IPS DF 4.7 (cell line): ENCODE results near the gene NPAS2.
A peak's percentile ranks its signal among the peaks of the same experiment; 100 is the strongest.

ENCODE experiments used
- DNase-seq: peaks from one replicate; pipeline ENCODE4 v3.0.0-alpha.2; 2013; ENCODE audit warnings: low spot score; ENCODE audit errors: extremely low read depth

Gene NPAS2

DNA sequence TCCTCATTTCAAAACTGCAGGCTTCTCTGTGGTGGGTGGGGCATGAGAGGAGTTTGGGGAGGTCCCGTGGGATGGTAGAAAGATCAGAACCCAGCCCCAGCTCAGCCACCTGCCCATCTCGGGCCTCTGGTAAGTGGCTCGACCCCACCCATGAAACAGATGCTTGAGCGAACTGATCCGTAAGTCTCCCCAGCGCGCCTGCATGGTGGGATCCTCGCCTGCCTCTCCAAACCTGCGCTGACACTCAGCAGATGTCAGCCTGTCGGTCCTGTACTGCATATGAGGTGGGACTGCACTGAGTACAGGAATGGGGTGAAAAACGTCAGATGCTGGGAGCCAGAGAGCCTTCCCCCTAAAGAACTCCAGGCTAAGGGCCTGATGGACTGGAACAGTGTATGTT lies 166.2 kb downstream of the NPAS2 start:
- no peak for DNase-seq

DNA sequence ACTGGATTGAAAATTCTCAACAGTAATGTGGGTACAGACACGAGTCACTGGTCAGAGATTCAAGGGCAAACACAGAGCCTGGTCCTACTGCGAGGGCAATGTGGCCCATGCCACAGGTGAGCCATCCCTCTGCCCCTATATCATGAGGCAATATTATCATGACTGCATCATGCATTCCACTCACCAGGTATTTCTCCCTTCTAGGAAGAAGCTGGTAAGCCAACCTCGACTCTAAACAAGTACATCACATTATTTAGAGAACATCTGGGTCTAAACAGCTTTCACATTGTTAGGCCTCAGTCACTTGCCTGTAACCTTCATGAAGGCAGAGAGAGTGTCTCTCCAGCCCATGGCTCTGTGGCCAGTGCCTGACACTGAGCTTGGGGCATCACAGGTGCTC lies 167.6 kb downstream of the NPAS2 start:
- DNase-seq = no peak

DNA sequence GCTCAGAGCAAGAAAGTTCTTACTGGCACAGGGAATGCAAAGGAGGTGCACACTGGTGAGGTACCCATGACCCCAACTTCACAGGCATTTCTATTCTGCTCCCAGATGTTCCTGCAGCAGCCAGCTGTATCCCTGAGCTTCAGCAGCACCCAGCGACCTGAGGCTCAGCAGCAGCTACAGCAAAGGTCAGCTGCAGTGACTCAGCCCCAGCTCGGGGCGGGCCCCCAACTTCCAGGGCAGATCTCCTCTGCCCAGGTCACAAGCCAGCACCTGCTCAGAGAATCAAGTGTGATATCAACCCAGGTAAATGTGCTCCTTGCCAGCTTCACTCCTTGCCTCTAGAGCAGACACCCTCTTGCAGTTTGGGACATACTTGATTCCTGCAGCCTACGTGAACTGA lies 168.0 kb downstream of the NPAS2 start:
- no peak for DNase-seq

DNA sequence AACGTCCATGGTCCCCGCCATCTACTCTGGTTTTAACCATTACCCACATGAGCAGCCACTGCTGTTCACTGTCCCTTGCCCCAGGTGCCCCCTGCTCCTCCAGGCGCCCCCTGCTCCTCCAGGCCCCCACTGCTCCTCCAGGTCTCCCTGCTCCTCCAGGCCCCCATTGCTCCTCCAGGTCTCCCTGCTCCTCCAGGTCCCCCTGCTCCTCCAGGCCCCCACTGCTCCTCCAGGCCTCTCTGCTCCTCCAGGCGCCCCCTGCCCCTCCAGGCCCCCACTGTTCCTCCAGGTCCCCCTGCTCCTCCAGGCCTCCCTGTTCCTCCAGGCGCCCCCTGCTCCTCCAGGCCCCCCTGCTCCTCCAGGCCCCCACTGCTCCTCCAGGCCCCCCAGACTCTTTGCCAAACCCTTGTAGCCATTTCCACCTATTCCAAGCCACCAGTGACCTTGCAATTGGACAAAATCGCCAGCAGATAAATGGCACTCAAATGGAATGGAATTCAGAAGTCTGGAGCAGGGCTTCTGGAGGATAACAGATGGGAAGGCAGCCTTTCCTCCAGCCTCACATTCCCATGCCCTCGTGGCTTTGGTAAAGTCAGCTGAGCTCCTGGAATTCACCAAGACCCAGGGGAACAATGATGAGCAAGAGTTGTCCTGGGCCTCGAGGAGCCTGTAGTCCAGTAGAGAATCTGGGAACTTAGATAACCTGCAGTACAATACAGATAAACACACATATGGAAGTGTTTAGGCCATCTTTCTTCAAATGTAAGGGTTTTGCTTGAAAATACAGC lies 168.9 kb downstream of the NPAS2 start:
- no peak for DNase-seq

DNA sequence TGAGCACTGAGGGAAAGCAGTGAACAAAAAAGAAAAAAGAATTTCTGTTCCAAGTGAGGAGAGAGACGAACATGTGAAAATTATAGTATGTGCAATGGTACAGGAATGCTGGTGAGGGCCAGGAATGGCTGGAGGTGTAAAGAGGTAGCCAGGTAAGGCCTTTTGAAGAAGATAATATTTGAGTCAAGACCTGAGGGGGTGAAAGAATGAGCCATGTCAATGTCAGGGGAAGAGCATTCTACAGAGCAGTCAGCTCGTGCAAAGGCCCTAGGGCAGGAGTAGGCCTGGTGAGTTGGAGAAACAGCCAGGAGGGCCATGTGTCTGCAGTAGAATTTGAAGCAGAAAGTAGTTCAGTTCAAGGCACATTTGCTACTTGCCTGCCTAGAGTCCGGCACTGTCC lies 169.7 kb downstream of the NPAS2 start:
- no peak for DNase-seq

DNA sequence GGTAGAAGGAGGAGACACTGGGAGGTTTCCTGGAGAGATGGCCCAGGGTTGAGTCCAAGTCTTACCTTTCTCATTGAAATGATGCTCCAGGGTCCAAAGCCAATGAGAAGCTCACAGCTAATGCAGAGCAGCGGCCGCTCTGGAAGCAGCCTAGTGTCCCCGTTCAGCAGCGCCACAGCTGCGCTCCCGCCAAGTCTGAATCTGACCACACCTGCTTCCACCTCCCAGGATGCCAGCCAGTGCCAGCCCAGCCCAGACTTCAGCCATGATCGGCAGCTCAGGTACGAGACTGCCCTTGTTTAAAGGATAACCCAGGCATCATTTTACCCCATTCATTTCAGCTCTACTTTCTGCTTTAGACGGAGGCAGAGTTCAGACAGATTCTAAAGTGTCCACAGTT lies 170.2 kb downstream of the NPAS2 start:
- no peak for DNase-seq

DNA sequence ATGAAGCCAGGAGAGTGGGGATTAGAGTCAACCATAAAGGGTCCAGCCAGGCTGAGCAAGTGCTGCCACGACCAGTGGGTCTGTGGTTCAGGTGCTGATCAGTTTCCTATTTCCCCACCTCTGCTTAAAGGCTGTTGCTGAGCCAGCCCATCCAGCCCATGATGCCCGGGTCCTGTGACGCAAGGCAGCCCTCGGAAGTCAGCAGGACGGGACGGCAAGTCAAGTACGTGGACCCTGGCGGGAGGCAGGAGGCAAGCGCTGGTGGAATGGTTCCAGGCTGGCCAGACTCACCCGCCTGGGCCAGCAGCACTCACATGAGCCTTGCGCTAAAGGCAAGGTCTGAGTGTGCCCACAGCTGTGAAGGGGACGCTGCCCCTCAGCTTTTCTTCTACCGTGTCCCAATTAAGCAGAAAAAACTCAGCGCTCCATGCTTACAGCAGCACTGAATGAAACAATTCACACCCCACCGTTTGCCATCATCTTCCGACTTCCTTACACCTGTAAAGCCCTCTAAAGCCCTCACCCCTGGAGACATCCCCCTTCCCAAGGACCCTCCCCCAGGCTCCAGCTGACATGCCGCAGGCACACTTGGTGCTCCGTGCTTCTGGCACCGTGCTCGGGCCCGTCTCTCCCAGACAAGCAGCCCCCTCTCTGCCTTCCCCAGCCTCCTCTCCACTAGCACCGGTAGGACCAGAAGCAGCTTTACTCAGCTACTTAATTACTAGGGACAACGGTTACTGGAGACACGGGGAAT lies 170.9 kb downstream of the NPAS2 start:
- DNase-seq = no peak

DNA sequence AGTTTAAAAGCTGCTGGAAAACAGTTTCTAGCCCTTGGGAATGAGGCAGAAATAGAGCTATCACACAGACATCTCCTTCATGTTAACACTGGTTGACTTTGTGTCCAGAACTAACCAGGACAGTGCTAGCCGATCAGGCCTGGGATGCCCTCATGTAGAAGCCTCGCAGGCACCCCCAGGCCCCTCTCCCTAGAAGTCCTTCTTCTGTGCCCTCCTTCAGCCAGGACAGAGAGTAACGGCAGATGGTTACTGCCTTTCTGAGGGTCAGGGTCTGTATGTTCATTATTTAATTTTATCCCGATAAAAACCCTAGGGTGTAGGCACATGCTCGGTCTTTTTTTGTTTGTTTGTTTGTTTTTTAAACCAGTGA lies 171.4 kb downstream of the NPAS2 start:
- DNase-seq = no peak

DNA sequence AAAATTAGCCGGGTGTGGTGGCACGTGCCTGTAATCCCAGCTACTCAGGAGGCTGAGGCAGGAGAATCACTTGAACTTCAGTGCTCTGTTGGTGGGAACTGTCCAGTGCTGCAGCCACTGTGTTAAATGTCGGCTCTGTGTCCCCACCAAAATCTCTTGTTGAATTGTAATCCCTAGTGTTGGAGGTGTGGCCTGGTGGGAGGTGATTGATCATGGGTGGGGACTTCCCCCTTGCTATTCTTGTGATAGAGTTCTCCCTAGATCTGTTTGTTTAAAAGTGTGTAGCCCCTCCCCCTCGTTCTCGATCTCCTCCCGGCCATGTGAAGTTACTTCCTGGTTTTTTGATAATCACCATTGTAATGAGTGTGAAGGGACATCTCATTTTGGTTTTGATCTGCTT lies 172.3 kb downstream of the NPAS2 start:
- no peak for DNase-seq

DNA sequence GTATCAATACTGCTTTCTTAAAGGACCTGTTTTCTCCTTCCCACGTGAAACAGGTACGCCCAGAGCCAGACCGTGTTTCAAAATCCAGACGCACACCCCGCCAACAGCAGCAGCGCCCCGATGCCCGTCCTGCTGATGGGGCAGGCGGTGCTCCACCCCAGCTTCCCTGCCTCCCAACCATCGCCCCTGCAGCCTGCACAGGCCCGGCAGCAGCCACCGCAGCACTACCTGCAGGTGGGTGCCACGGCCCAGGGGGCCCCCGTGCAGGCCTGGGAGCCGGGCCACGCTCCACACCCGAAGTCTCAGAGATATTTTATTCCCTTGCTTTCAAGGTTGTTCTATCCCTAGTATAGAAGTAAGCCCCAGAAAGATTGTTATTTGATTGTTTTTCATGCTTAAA lies 173.4 kb downstream of the NPAS2 start:
- DNase-seq = no peak

DNA sequence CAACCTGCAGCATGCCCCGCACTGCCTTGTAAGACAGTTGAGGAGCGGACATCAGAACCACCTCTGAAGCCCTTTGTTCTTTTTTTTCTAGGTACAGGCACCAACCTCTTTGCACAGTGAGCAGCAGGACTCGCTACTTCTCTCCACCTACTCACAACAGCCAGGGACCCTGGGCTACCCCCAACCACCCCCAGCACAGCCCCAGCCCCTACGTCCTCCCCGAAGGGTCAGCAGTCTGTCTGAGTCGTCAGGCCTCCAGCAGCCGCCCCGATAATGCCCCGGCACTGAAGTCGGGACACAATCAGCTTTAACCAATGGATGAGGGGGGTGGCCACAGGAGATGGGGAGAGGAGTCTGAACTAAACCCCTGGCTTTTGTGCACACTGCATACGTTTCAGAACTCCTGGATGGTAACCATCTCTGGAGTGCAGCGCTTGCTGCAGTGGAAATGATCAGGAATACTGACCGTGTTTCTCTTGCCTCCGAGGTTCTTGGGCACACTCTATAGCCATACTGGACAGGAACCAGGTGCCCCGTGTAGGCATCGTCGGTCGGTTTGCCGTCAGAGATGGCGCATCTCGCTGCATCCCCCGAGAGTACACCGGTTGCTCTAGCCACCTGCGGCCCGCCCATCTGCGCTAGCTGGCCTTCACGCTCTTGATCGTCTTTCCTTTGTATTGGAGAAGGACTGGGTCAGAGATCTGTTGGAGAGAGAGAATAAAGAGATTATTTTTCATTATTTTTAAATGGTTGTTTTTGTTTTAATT lies 175.6 kb downstream of the NPAS2 start:
- DNase-seq = no peak

DNA sequence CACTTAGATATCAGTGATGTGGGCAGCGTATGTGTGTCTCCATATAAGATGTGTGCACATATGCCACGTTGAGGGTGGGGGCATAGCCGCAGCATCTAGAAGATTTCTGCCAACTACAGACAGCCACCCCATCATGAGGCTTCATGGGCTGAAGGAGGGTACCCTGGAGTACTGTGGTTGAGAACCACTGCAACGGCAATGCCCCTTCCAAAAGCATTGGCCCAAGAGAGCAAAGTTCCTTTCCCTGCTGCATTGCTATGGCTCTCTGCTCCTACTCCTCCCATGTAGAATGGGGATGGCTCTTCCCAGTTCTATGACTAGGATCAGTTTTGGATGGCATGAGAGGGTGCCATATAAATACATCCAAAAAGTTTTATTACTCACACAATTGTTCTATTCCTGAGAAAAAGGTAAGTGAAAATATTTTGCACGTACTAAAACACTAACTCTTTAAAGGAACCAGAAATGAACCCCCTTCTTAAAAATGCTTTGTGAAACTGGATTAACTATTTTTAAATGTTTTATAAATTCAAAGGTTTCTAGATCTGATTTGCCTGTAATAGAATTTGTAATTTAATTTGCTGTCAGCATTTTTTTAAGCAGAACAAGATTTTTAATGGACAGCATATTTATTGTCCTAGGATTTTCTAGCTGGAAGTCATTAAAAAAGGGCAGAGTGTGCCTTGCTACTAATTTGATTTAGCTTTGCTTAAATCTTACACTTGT lies 177.7 kb downstream of the NPAS2 start:
- no peak for DNase-seq

DNA sequence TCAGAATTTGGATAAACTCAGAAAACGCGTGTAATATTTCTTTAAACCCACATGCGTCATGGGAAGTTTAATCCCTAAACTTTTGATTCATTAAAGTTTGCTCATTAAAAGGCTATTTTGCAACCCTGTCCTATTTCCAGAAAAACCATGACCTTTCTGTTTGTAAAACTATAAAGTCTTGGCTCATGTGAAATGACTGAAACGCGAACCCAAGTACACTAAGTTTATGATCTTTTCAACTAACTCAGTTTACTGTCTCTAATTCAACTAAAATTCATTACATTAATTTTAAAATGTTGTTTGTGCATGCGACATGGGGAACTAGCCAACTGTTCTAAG lies 178.3 kb downstream of the NPAS2 start:
- no peak for DNase-seq

DNA sequence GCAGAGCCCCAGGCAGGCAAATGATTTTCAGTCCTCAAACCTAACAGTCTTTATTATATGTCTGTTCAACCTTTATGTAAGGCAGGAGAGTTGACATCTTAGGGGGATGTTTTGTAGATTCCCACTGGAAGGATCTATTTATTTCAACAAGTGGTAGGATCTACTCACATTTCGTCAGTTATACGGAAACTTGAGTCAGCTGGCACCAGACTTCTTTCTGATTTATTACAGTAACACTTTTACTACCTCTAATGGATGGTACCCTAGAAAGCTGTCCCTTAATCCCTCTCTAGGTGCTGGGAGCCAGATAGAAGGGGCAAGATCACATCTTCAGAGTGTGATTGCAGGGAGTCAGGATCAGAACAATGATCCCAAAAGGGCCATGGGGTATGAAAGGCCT lies 180.1 kb downstream of the NPAS2 start:
- DNase-seq = no peak

DNA sequence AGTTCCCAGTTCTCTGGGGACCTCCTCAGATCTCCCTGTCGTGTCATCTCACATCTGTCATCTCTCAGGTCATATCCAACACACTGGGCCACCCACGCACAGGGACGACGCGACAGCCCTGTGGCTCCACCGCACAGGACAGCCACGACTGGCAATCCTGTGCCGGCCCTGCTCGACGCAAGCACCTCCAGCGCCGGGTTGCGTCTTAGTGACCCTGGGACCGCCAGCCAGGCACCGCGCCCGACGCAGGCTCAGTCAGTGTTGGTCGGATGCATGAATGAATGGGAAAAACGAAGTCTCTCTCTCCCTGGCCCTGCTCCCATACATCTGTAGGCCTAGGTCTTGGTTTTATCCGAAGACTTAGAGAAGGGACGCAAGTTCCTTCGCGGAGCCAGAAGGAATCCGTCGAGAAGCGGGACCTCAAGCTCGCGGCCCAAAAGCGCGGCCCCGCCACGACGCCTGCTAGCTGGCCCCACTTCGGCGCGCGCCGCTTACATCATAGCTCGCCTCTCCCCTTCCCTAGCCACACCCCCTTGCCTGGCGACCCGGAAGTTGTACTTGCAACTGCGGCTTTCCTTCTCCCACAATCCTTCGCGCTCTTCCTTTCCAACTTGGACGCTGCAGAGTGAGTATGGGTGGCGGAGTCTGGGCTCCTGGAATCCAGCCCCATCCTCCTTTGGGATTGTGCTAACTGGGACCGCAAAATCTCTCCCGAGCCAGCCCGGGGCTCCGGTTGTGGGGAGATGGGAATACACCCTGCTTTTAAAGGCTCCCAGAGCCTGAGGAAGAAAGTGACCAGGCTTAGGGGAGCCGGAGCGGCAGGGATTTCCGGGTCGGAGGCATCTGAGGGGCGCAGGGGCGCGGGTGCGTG lies 182.0 kb downstream of the NPAS2 start, which contains the start of gene RPL31:
Gene RPL31 (plus strand): TSS at position 599 of the 871 bp plus-strand sequence. CDS start 413 bp downstream, outside the sequence.
- DNase-seq = peak; percentile 90

DNA sequence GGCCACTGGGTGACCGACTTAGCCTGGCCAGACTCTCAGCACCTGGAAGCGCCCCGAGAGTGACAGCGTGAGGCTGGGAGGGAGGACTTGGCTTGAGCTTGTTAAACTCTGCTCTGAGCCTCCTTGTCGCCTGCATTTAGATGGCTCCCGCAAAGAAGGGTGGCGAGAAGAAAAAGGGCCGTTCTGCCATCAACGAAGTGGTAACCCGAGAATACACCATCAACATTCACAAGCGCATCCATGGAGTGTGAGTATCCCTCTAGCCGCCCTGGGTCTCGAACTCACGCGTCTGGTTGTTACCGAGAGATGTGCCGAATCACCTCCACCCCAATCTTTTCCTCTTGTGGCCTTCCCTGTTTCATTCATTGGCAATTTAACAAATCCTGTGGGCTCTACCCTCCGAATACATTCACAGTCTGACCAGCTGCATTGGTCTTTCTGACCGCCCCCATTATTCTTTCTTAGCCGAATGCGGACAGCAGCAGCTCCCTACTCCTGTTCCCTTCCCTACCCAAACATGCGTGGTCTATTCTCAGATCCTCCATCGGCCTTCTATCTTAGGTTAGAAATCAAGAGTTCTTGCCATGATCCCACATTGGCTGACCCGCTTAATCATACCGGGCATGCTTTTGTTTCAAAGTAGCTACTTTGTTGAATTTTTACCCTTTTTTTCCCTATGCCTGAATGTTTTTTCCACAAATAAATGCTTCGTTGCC lies 182.8 kb downstream of the NPAS2 start:
- no peak for DNase-seq

DNA sequence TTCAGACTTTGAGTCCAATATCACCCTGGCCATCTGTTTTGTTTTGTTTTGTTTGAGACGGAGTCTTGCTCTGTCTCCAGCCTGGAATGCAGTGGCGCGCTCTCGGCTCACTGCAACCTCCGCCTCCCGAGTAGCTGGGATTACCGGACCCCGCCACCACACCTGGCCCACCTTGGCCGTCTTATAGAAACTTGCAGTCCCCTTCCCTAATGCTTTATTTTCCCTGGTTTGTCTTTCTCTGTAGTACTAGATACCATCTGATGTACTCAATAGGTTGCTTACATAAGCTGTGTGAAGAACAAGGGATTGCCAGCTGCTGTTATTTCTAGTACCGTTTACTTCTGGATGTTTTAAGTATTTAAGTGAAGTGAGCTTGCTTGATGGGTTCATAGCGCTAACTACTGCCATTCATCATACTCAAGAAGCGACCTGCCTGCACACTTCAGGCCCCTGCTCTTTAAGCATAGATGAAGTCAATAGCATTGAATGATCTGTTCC lies 183.4 kb downstream of the NPAS2 start:
- no peak for DNase-seq

DNA sequence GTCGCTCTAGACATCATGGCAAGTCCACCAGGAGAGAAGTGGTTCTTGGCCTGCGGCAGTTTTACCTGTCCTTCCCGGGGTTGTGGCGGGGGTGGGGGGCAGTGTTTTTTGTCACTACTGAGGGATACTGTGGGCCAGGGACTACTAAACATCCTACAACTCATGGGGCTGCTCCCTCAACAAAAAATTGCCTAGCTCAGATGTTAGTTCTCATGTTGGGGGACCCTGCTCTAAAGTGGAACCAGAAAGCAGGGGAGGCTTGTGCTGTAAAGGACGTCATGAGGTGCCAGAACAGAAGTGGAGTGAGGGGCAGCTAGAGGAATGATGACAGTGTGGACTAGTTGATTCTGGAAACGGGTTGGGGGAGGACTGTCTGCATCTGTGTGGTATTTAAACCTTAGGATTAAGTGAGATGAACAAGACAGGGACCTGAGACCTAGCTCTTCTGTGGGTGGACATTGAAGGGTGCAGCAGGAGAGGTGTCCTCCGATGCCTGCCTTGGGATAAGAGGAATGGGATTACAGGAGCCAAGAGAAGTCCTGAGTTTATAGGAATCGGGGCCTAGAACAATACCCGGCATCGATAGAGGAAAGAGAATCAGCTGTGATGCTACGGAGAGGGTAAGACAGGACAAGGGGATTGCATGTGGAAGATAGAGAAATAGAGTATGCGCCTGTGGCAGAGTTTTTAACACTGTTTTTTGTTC lies 184.8 kb downstream of the NPAS2 start:
- no peak for DNase-seq

DNA sequence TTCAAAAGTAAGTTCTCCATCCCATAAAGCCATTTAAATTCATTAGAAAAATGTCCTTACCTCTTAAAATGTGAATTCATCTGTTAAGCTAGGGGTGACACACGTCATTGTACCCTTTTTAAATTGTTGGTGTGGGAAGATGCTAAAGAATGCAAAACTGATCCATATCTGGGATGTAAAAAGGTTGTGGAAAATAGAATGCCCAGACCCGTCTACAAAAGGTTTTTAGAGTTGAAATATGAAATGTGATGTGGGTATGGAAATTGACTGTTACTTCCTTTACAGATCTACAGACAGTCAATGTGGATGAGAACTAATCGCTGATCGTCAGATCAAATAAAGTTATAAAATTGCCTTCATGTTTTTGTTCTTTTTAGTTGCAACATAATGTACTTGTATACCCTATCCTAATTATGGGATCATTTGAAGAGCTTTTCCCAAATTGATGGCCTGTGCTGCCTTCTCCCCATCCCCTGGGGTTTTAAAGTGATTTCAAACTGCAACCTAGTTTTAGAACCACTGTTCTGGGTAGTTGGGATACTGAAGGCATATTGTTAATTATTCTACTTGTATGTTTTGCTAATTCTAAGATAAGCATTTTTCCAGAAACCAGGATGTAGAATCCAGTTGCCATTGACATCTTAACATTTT lies 186.3 kb downstream of the NPAS2 start:
- no peak for DNase-seq
